Tibial artery (tissue), 4 donors: ENCODE measurements around the gene TNRC6C.
A peak's percentile ranks its signal among the peaks of the same experiment; 100 is the strongest.

Experiments
- DNase-seq, 2 donors: peaks; one replicate each; pipeline ENCODE4 v3.0.0-alpha.2; 2019
- H3K27ac ChIP-seq, 2 donors: fragments of 200-600 bp; sonication (generic) in 1 of 2; 1 replicate in 1 of 2; 2 replicates in 1 of 2; pipeline ENCODE4 v1.5.1; 2018 to 2019; ENCODE audit warnings: mild to moderate bottlenecking in 1 of 2
- H3K27me3 ChIP-seq, 2 donors: fragments of 200-600 bp; sonication (generic) in 1 of 2; one replicate each; pipeline versions ENCODE4 v1.5.1 to v1.6.0; 2016 to 2019
- H3K36me3 ChIP-seq, 3 donors: fragments of 200-600 bp; sonication (generic) in 2 of 3; one replicate each; pipeline ENCODE4 v1.5.1; 2016 to 2019; ENCODE audit warnings: mild to moderate bottlenecking in 2 of 3
- H3K4me1 ChIP-seq, 4 donors: fragments of 200-600 bp; sonication (generic) in 2 of 4; 1 replicate in 3 of 4; 2 replicates in 1 of 4; pipeline ENCODE4 v1.5.1; 2016 to 2019
- H3K4me3 ChIP-seq, 2 donors: fragments of 200-600 bp; sonication (generic) in 1 of 2; 1 replicate in 1 of 2; 2 replicates in 1 of 2; pipeline ENCODE4 v1.5.1; 2018 to 2019; ENCODE audit warnings: mild to moderate bottlenecking in 2 of 2
- H3K9me3 ChIP-seq, 3 donors: fragments of 200-600 bp; sonication (generic) in 1 of 3; one replicate each; pipeline ENCODE4 v1.5.1; 2016 to 2019
- intact Hi-C: fragments of 100-400 bp; cut with DNase I; formaldehyde crosslinking; loops from one replicate; pipeline ENCODE4 v1.15.0; 2023; ENCODE audit warnings: low total_unique reads
- TF ChIP-seq, protein P1 (sequence below), 2 experiments: fragments of 200-600 bp in 1 of 2; fragments of 450-650 bp in 1 of 2; IDR thresholded peaks; one replicate each; pipeline ENCODE4 v1.5.1; 2017 to 2019; ENCODE audit warnings: antibody characterized with exemption in 2 of 2, mild to moderate bottlenecking in 1 of 2, moderate library complexity in 1 of 2

TNRC6C gene

GRCh38 chr17:77928519-77929179 is 29.9 kb upstream of the TNRC6C start:
- Histone ChIP-seq H3K9me3 (no peaks in the 10 kb centered on the region), H3K4me1 (peaks cover 0 to 8% (median 2%) of the 10 kb centered on the region in 4 donors), H3K27ac (no peak overlapping the region), H3K4me3 (no peak overlapping the region), H3K27me3 (peaks cover 0 to 18% of the 10 kb centered on the region in 2 donors), H3K36me3 (no peaks in the 10 kb centered on the region)
- peak in 1 of 2 donors; percentile 13 for DNase-seq
- intact Hi-C loops: no loop called here
- TF ChIP-seq, protein P1, sequence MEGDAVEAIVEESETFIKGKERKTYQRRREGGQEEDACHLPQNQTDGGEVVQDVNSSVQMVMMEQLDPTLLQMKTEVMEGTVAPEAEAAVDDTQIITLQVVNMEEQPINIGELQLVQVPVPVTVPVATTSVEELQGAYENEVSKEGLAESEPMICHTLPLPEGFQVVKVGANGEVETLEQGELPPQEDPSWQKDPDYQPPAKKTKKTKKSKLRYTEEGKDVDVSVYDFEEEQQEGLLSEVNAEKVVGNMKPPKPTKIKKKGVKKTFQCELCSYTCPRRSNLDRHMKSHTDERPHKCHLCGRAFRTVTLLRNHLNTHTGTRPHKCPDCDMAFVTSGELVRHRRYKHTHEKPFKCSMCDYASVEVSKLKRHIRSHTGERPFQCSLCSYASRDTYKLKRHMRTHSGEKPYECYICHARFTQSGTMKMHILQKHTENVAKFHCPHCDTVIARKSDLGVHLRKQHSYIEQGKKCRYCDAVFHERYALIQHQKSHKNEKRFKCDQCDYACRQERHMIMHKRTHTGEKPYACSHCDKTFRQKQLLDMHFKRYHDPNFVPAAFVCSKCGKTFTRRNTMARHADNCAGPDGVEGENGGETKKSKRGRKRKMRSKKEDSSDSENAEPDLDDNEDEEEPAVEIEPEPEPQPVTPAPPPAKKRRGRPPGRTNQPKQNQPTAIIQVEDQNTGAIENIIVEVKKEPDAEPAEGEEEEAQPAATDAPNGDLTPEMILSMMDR (IDR thresholded peaks at IDR 0.05): no peak

GRCh38 chr17:77929180-77929564 is 29.3 kb upstream of the TNRC6C start:
- peak in 1 of 2 donors; percentile 28 for DNase-seq
- Histone ChIP-seq H3K4me1 (peaks cover 0 to 8% (median 2%) of the 10 kb centered on the region in 4 donors), H3K4me3 (no peak overlapping the region), H3K9me3 (no peaks in the 10 kb centered on the region), H3K36me3 (no peaks in the 10 kb centered on the region), H3K27me3 (peaks cover 0 to 18% of the 10 kb centered on the region in 2 donors), H3K27ac (no peak overlapping the region)
- intact Hi-C loops: no loop called here
- TF ChIP-seq, protein P1 (IDR thresholded peaks at IDR 0.05): no peak

DNA sequence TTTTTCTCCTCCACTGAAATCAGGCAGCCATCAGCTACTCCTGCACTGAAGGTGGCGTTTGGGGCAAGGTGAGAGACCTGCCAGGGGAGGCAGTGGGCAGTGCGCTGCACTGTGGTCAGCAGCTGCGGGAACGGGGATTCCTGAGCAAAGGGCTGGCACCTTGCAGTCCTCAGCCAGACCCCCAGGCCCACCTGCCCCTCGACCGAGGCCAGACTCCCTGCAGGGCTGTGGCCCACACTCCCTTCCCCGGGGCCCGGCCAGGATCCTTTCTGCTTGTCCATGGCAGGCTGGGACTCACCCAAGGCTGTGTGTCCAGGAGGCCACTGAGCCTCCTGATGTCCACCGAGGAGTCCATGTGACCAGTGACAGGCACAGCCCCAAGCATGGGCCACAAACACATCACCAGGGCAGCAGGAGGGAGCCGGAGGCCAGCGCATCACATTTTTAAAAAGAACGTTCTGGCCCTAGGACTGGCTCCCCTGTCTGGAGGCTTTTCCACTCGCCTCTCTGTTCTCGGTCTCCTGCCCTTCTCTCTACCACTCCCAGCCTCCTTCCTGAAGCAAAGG is 28.5 kb upstream of the TNRC6C start:
- TF ChIP-seq, protein P1 (IDR thresholded peaks at IDR 0.05): no peak
- intact Hi-C loops: no loop called here

GRCh38 chr17:77930780-77931768 is 27.4 kb upstream of the TNRC6C start:
- H3K27ac ChIP-seq: no peak overlapping the region

More for the DNA sequence above, 28.5 kb upstream of the TNRC6C start:
- Histone ChIP-seq H3K27ac (no peak overlapping the region), H3K36me3 (no peaks in the 10 kb centered on the region), H3K4me1 (peaks cover 0 to 4% (median under 1%) of the 10 kb centered on the region in 4 donors), H3K27me3 (peaks cover 0 to 12% of the 10 kb centered on the region in 2 donors), H3K4me3 (no peak overlapping the region), H3K9me3 (no peaks in the 10 kb centered on the region)
- peak in 1 of 2 donors; percentile 57 for DNase-seq

More at GRCh38 chr17:77930780-77931768, 27.4 kb upstream of the TNRC6C start:
- no peaks in the 10 kb centered on the region for H3K36me3 ChIP-seq
- intact Hi-C loops: no loop called here
- DNase-seq: peak in 1 of 2 donors; percentile 45
- TF ChIP-seq, protein P1 (IDR thresholded peaks at IDR 0.05): no peak
- no peak overlapping the region for H3K4me3 ChIP-seq
- H3K9me3 ChIP-seq: no peaks in the 10 kb centered on the region
- H3K4me1 ChIP-seq: no peaks in the 10 kb centered on the region
- peaks cover 0 to 12% of the 10 kb centered on the region in 2 donors for H3K27me3 ChIP-seq
